Activated CD4-positive, CD25-positive, alpha-beta regulatory T cell (primary cell): ENCODE measurements around the gene DND1.
"Not testable (repeated sequence)": the region's sequence is repeated elsewhere in the genome, so short reads cannot be mapped to it uniquely, and the experiment has no call there.

ENCODE experiments used
- DNase-seq, 4 experiments: peaks; one replicate each; lab custom pipeline; 2025; lab: John Stamatoyannopoulos, UW

The DND1 gene

GRCh38 chr5:140673187-140673976 is at the start of gene DND1:
Gene DND1, minus strand, starts transcription at chr5:140673576. Its CDS starts 34 bp downstream, at chr5:140673542.
- DNase-seq: no peak

- DNase-seq: not testable (repeated sequence)
Observed at GRCh38 chr5:140721395-140721794, 48.0 kb upstream of the DND1 start.

GRCh38 chr5:140720738-140721137 is 47.4 kb upstream of the DND1 start:
- not testable (repeated sequence) for DNase-seq

- DNase-seq: no peak
Observed at GRCh38 chr5:140718266-140718592, 44.9 kb upstream of the DND1 start.

GRCh38 chr5:140716238-140716637 is 42.9 kb upstream of the DND1 start:
- not testable (repeated sequence) for DNase-seq

- no peak for DNase-seq
Observed at GRCh38 chr5:140713562-140714094, 40.3 kb upstream of the DND1 start.

GRCh38 chr5:140711794-140712193 is 38.4 kb upstream of the DND1 start:
- DNase-seq: no peak

GRCh38 chr5:140710899-140711552 is 37.6 kb upstream of the DND1 start:
- peak; percentile 60 to 82 (median 70) for DNase-seq

- DNase-seq: not testable (repeated sequence)
Observed at GRCh38 chr5:140708787-140709186, 35.4 kb upstream of the DND1 start.

GRCh38 chr5:140707812-140708211 is 34.4 kb upstream of the DND1 start:
- DNase-seq: no peak

- peak; percentile 63 to 84 (median 83) for DNase-seq
Observed at GRCh38 chr5:140700177-140701144, 27.1 kb upstream of the DND1 start, which contains the start of gene ZMAT2. Gene ZMAT2, plus strand, starts transcription at chr5:140700447. Its CDS starts 14 bp downstream, at chr5:140700461.

GRCh38 chr5:140696891-140697492 is 23.6 kb upstream of the DND1 start:
- no peak for DNase-seq

- DNase-seq: no peak
Observed at GRCh38 chr5:140694276-140694675, 20.9 kb upstream of the DND1 start.

- DNase-seq: peak; percentile 56 to 66 (median 65)
Observed at GRCh38 chr5:140690941-140691924, 17.9 kb upstream of the DND1 start, which contains the start of the genes HARS1 and HARS2. Gene HARS1, minus strand, starts transcription at chr5:140691370. Its CDS starts 66 bp downstream, at chr5:140691304. Gene HARS2, plus strand, starts transcription at chr5:140691455. Its CDS starts 194 bp downstream, at chr5:140691649.

- DNase-seq: no peak
Observed at GRCh38 chr5:140690376-140690932, 17.1 kb upstream of the DND1 start.

- DNase-seq: no peak
Observed at GRCh38 chr5:140678993-140679392, 5.6 kb upstream of the DND1 start.

GRCh38 chr5:140677947-140678346 is 4.6 kb upstream of the DND1 start:
- no peak for DNase-seq

- no peak for DNase-seq
Observed at GRCh38 chr5:140674629-140675028, 1.3 kb upstream of the DND1 start.

GRCh38 chr5:140674211-140674610 is 835 bp upstream of the DND1 start:
- DNase-seq: no peak
